Activated CD4-positive, alpha-beta memory T cell treated with anti-CD3 and anti-CD28 coated beads, Interleukin-2, amount 10 ng/mL, durations not matched to agents 7 days and 5 days (primary cell): ENCODE measurements around the gene NENF. TPM values are rescaled to one million over a fixed set of nuclear protein-coding genes. Genes with fewer than 3 reads are reported as not detected.
"Not testable (repeated sequence)": the region's sequence is repeated elsewhere in the genome, so short reads cannot be mapped to it uniquely, and the experiment has no call there.

Experiments used
- CTCF ChIA-PET: fragments of 350-600 bp; sonication (Branson Sonifier 250); formaldehyde crosslinking; loops from one replicate; lab custom pipeline; 2021; ENCODE audit warnings: antibody characterized with exemption, inconsistent platforms; lab: Charles Lee
- POLR2A ChIA-PET: fragments of 350-600 bp; sonication (Branson Sonifier 250); formaldehyde crosslinking; loops from one replicate; lab custom pipeline; 2021; ENCODE audit warnings: antibody characterized with exemption; lab: Charles Lee
- DNase-seq: peaks from one replicate; pipeline ENCODE4 v3.0.0-alpha.2; 2020
- H3K27ac Mint-ChIP-seq: one replicate; pipeline ENCODE4 v1.8.0; 2021; ENCODE audit warnings: mild to moderate bottlenecking, mixed read lengths
- H3K27me3 Mint-ChIP-seq: one replicate; pipeline ENCODE4 v1.8.0; 2021; ENCODE audit warnings: mixed read lengths
- H3K36me3 Mint-ChIP-seq: one replicate; pipeline ENCODE4 v1.8.0; 2021; ENCODE audit warnings: low read depth, mixed read lengths
- H3K4me1 Mint-ChIP-seq: one replicate; pipeline ENCODE4 v1.8.0; 2021; ENCODE audit warnings: mixed read lengths
- H3K4me3 Mint-ChIP-seq: one replicate; pipeline ENCODE4 v1.8.0; 2021; ENCODE audit warnings: mild to moderate bottlenecking, mixed read lengths
- H3K9me3 Mint-ChIP-seq: one replicate; pipeline ENCODE4 v1.8.0; 2021; ENCODE audit warnings: mixed read lengths
- total RNA-seq, 2 experiments: library from RNA; stranded (reverse); gene quantifications; one replicate each; pipeline ENCODE4 v1.2.3, GENCODE V29; 2021

Gene NENF
- total RNA-seq, 2 experiments from 2014 or later, result 25.6 to 28.5 TPM

GRCh38 chr1:212479188-212479587 is 46.5 kb downstream of the NENF start:
- H3K27me3 Mint-ChIP-seq, result peaks cover 21% of the 10 kb centered on the region
- H3K9me3 Mint-ChIP-seq, result no peaks in the 10 kb centered on the region
- H3K4me1 Mint-ChIP-seq, result peaks cover 12% of the 10 kb centered on the region
- no peaks in the 10 kb centered on the region for H3K36me3 Mint-ChIP-seq
- CTCF ChIA-PET, result interaction anchor here (1.2 to 4.8 kb wide), 6 partner anchors 10 to 303 kb away, joined by 3 to 46 read pairs (median 24); partner anchors contain the start of gene ATF3
- DNase-seq, result no peak
- no peak overlapping the region for H3K27ac Mint-ChIP-seq
- POLR2A ChIA-PET, result interaction anchor here (1.2 to 1.5 kb wide), 2 partner anchors 79 to 129 kb away, joined by 3 to 5 read pairs; partner anchors contain the start of gene ATF3
- H3K4me3 Mint-ChIP-seq, result no peak overlapping the region

DNA sequence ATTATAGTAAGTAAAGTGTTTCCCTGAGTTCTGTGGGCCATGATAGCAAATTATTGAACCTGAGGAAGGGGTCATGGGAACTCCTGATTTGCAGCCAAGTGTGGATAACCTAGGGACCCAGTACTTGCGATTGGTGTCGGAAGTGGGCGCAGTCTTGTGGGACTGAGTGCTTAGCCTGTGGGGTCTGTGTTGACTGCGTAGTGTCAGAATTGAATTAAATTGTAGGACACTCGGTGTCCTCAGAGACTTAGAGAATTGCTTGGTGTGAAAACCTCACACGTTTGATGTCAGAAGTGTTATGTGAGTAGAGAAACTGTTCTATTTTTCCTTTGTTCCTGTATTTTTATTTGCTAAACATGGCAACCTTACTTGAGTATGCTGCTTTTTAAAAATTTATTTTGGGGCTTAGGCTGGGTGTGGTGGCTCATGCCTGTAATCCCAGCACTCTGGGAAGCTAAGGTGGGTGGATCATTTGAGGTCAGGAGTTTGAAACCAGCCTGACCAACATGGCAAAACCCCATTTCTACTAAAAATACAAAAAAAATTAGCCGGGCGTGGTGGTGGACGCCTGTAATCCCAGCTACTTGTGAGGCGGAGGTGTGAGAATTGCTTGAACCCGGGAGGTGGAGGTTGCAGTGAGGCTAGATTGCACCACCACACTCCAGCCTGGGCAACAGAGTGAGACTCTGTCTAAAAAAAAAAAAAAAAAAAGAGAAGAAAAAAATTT is 48.2 kb downstream of the NENF start:
- POLR2A ChIA-PET, result interaction anchor here (0.6 to 1.5 kb wide), 3 partner anchors 77 to 128 kb away, joined by 3 to 5 read pairs (median 3); partner anchors contain the start of gene ATF3
- CTCF ChIA-PET, result interaction anchor here (0.7 to 4.8 kb wide), 6 partner anchors 25 to 805 kb away, joined by 3 to 46 read pairs (median 3); partner anchors contain the start of genes DTL, INTS7 and NEK2
- Mint-ChIP-seq H3K4me1 (peaks cover 12% of the 10 kb centered on the region), H3K27me3 (peaks cover 21% of the 10 kb centered on the region)
- not testable (repeated sequence) for H3K4me3 Mint-ChIP-seq, H3K9me3 Mint-ChIP-seq, DNase-seq, H3K36me3 Mint-ChIP-seq, H3K27ac Mint-ChIP-seq

- DNase-seq, result no peak
- Mint-ChIP-seq H3K4me1 (peaks cover 12% of the 10 kb centered on the region), H3K36me3 (no peaks in the 10 kb centered on the region), H3K27ac (no peak overlapping the region), H3K27me3 (peaks cover 21% of the 10 kb centered on the region), H3K4me3 (no peak overlapping the region), H3K9me3 (no peaks in the 10 kb centered on the region)
- POLR2A ChIA-PET, result interaction anchor here (1.4 kb wide), 1 partner anchor 86 kb away, joined by 3 read pairs; no protein-coding TSS in a partner anchor
- CTCF ChIA-PET, result interaction anchor here (0.7 to 1.2 kb wide), 3 partner anchors 300 to 806 kb away, joined by 3 to 4 read pairs (median 3); partner anchors contain the start of gene NEK2
These were observed 48.7 kb downstream of the NENF start for GRCh38 chr1:212481438-212481767.

DNA sequence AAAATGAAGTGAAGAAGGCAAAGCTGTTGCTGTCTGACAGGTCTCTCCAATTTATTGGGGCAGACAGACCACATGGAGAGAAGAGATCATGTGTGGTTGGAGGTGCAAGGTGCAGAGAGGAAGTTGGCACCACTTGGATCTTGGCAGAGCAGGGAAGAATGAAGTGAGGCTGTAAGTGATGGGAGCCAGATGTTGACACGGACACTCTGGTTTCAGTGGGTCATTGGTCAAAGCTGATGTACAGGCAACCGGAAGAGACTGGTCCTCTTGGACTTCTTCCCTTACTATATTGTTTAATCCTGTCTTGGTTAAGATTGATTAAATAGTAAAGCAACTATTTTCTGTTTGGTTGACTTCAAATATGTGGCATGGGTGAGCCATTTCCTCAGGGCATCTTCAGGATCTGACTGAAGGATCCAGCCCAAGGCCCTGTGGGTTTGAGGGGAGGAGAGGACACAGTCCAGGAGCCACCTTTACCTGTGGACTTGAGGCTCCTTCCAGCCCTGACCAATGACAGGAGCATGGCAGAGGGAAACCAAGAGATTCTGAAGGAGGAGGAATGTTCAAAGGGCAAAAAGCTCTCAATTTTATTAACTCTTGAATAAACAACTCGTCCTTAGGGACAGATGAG is 49.4 kb downstream of the NENF start:
- ChIA-PET CTCF (interaction anchor here (0.7 to 1.2 kb wide), 3 partner anchors 24 to 807 kb away, joined by 3 to 4 read pairs (median 3); partner anchors contain the start of gene NEK2), POLR2A (interaction anchor here (1.4 kb wide), 1 partner anchor 85 kb away, joined by 3 read pairs; no protein-coding TSS in a partner anchor)
- H3K27me3 Mint-ChIP-seq, result peaks cover 18% of the 10 kb centered on the region
- peaks cover 10% of the 10 kb centered on the region for H3K4me1 Mint-ChIP-seq
- H3K27ac Mint-ChIP-seq, result no peak overlapping the region
- H3K9me3 Mint-ChIP-seq, result no peaks in the 10 kb centered on the region
- no peaks in the 10 kb centered on the region for H3K36me3 Mint-ChIP-seq
- H3K4me3 Mint-ChIP-seq, result no peak overlapping the region
- no peak for DNase-seq

- H3K4me3 Mint-ChIP-seq, result no peak overlapping the region
- no peak overlapping the region for H3K27ac Mint-ChIP-seq
- peaks cover 5% of the 10 kb centered on the region for H3K4me1 Mint-ChIP-seq
- H3K27me3 Mint-ChIP-seq, result peaks cover 18% of the 10 kb centered on the region
- ChIA-PET POLR2A (no interaction called here), CTCF (interaction anchor here (1.0 kb wide), 1 partner anchor 24 kb away, joined by 3 read pairs; no protein-coding TSS in a partner anchor)
- H3K9me3 Mint-ChIP-seq, result no peaks in the 10 kb centered on the region
- no peak for DNase-seq
- H3K36me3 Mint-ChIP-seq, result no peaks in the 10 kb centered on the region
These were observed 50.1 kb downstream of the NENF start for GRCh38 chr1:212482637-212483441.

DNA sequence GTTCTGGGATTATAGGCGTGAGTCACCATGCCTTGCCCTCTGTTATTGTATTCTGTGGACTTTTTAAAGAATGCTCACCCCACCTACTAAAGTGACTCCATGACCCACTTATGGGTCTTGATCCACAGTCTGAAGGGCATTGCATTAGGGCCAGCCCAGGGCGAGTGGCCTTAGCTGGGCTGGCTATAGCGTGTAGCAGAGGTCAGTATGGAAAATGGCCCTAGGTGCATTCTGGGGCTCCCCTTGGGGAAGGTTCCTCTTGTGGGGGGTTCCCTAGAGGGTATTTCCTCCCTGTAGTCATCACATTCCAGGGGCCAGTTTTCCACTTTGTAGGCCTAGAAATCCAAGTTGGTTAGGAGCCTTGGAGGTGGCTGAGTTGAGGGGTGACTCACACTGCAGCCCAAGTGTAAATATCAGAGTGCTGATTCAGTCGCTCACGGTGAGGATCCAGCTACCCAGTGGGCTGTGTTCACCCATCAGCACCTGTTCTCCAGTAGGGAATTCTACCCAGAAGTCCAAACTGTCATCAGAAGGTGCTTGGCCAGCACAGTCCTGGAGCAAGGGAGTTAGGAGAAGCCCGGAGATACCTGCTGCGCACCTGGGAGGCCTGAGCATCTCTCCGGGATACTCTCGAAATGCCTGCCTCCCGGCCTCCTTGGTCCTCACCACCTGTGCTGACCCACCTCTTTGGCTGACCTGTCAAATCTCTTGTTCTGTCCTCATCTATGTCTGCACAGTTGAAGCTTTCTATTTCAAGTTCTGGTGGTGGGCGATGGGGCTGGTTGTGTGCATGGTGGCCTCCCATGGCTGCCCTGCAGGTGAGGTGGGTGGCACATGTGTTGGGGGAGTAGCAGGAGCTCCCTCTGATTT is 52.2 kb downstream of the NENF start:
- Mint-ChIP-seq H3K36me3 (no peaks in the 10 kb centered on the region), H3K27ac (no peak overlapping the region), H3K9me3 (no peaks in the 10 kb centered on the region), H3K4me1 (peaks cover 4% of the 10 kb centered on the region), H3K4me3 (no peak overlapping the region), H3K27me3 (peaks cover 13% of the 10 kb centered on the region)
- POLR2A ChIA-PET, result no interaction called here
- CTCF ChIA-PET, result no interaction called here
- DNase-seq, result no peak

DNA sequence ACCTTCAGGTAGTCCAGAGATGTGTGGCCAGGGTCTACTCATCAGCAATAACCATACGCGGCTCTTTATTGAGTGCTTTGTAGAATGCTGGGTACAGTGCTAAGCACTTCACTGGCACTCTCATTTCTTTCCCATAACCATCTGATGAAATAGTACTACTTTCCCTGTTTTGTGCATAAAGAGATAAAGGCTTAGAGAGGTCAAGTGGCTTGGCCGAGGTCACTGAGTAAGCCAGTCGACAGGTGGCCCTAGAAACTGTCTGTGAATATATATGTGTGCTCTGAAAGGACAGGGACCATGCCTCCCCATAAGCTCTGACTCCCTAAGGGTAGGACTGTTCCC is 52.8 kb downstream of the NENF start:
- ChIA-PET CTCF (no interaction called here), POLR2A (no interaction called here)
- peaks cover 4% of the 10 kb centered on the region for H3K4me1 Mint-ChIP-seq
- DNase-seq, result no peak
- H3K4me3 Mint-ChIP-seq, result no peak overlapping the region
- peaks cover 13% of the 10 kb centered on the region for H3K27me3 Mint-ChIP-seq
- no peaks in the 10 kb centered on the region for H3K36me3 Mint-ChIP-seq
- H3K27ac Mint-ChIP-seq, result no peak overlapping the region
- H3K9me3 Mint-ChIP-seq, result no peaks in the 10 kb centered on the region

- ChIA-PET POLR2A (no interaction called here), CTCF (no interaction called here)
- H3K36me3 Mint-ChIP-seq, result no peaks in the 10 kb centered on the region
- H3K27me3 Mint-ChIP-seq, result peaks cover 9% of the 10 kb centered on the region
- H3K9me3 Mint-ChIP-seq, result no peaks in the 10 kb centered on the region
- no peak for DNase-seq
- peaks cover 4% of the 10 kb centered on the region for H3K4me1 Mint-ChIP-seq
- no peak overlapping the region for H3K4me3 Mint-ChIP-seq
- no peak overlapping the region for H3K27ac Mint-ChIP-seq
These were observed 53.3 kb downstream of the NENF start for GRCh38 chr1:212485913-212486618.

DNA sequence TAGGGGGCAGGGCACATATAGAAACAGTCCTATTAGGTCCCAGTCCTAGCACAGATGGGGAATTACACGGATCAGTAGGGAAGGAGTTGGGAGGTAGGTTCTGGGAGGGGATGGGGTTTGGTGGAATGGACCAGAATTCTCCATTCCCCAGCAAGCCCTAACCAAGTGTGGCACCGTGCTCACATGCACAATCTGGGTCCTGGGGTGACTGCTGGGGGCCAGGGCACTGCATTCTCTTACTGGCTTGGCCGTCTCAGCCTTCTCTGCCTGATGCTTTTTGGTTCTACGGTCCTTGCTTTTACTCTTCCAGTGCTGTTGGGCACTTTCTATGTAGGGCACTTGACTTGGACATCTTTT is 53.9 kb downstream of the NENF start:
- Mint-ChIP-seq H3K36me3 (no peaks in the 10 kb centered on the region), H3K9me3 (no peaks in the 10 kb centered on the region), H3K27me3 (peaks cover 9% of the 10 kb centered on the region), H3K4me3 (no peak overlapping the region), H3K27ac (no peak overlapping the region), H3K4me1 (peaks cover 4% of the 10 kb centered on the region)
- CTCF ChIA-PET, result no interaction called here
- POLR2A ChIA-PET, result no interaction called here
- no peak for DNase-seq

DNA sequence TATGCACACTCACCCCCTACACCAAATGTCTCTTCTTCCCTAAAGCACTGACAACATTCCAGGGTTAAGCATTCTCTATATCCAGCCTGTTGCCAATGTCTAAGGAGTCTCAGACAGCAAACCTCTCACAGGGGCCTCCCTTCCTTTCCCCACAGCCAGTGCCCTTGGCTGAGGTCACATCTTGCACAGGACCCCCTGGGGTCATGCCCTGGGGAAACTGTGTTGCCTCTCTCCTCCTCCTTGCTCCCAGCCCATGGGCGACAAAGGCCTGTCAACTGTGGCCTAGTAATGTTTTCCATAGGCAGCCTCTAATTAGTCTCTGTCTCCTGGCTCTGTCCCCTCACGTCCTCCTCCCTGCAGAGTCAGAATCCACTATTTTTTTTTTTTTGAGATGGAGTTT is 54.6 kb downstream of the NENF start:
- Mint-ChIP-seq H3K4me3 (no peak overlapping the region), H3K27ac (no peak overlapping the region)
- POLR2A ChIA-PET, result no interaction called here

GRCh38 chr1:212487774-212488435 is 55.2 kb downstream of the NENF start:
- H3K36me3 Mint-ChIP-seq, result no peaks in the 10 kb centered on the region
- no peak overlapping the region for H3K4me3 Mint-ChIP-seq
- H3K27ac Mint-ChIP-seq, result no peak overlapping the region
- H3K4me1 Mint-ChIP-seq, result peaks cover 4% of the 10 kb centered on the region
- no peaks in the 10 kb centered on the region for H3K9me3 Mint-ChIP-seq
- no peak for DNase-seq
- ChIA-PET CTCF (interaction anchor here (1.1 to 3.9 kb wide), 2 partner anchors 10 to 139 kb away, joined by 3 to 18 read pairs; no protein-coding TSS in a partner anchor), POLR2A (no interaction called here)
- peaks cover 4% of the 10 kb centered on the region for H3K27me3 Mint-ChIP-seq

More for the DNA sequence above, 54.6 kb downstream of the NENF start:
- no peak for DNase-seq
- H3K4me1 Mint-ChIP-seq, result peaks cover 4% of the 10 kb centered on the region
- no peaks in the 10 kb centered on the region for H3K9me3 Mint-ChIP-seq
- CTCF ChIA-PET, result interaction anchor here (3.9 kb wide), 1 partner anchor 10 kb away, joined by 18 read pairs; no protein-coding TSS in a partner anchor
- no peaks in the 10 kb centered on the region for H3K36me3 Mint-ChIP-seq
- peaks cover 5% of the 10 kb centered on the region for H3K27me3 Mint-ChIP-seq
